Lung (tissue), 12 donors: ENCODE results near the gene AMN. TPM values are rescaled to one million over a fixed set of nuclear protein-coding genes. Genes with fewer than 3 reads are reported as not detected.

Experiments used
- ATAC-seq: fragments of 200-7000 bp; cut with Tn5 transposase; one replicate; pipeline ENCODE4 v1.9.1; 2020; ENCODE audit warnings: moderate number of reproducible peaks; ENCODE audit not compliant: insufficient read depth, low FRiP score
- DNase-seq, 3 donors: peaks; one replicate each; pipeline ENCODE4 v3.0.0-alpha.2; 2013 to 2017
- H3K27ac ChIP-seq, 2 donors: one replicate each; pipeline ENCODE4 v1.5.1; 2013; ENCODE audit warnings: mild to moderate bottlenecking in 2 of 2, moderate library complexity in 2 of 2, control low read depth in 1 of 2, inconsistent platforms in 1 of 2, low read depth in 1 of 2, low read length in 1 of 2
- H3K27me3 ChIP-seq, 3 donors: one replicate each; pipeline ENCODE4 v1.5.1; 2013; ENCODE audit warnings: low read length in 2 of 3; ENCODE audit not compliant: control insufficient read depth in 3 of 3, insufficient read depth in 3 of 3
- H3K36me3 ChIP-seq, 4 donors: one replicate each; pipeline ENCODE4 v1.5.1; 2013; ENCODE audit warnings: low read length in 4 of 4, mild to moderate bottlenecking in 1 of 4, moderate library complexity in 1 of 4; ENCODE audit not compliant: control insufficient read depth in 4 of 4, insufficient read depth in 4 of 4
- H3K4me1 ChIP-seq, 5 donors: one replicate each; pipeline ENCODE4 v1.5.1; 2013; ENCODE audit warnings: low read length in 5 of 5, mild to moderate bottlenecking in 2 of 5, moderate library complexity in 1 of 5; ENCODE audit not compliant: control insufficient read depth in 5 of 5, insufficient read depth in 5 of 5
- H3K4me3 ChIP-seq: one replicate; pipeline ENCODE4 v1.5.1; 2013; ENCODE audit warnings: mild to moderate bottlenecking, control low read depth, moderate library complexity
- H3K9ac ChIP-seq, 2 donors: one replicate each; pipeline ENCODE4 v1.5.1; 2013; ENCODE audit warnings: low read length in 2 of 2, control low read depth in 1 of 2; ENCODE audit not compliant: insufficient read depth in 1 of 2
- H3K9me3 ChIP-seq, 4 donors: one replicate each; pipeline ENCODE4 v1.5.1; 2013; ENCODE audit warnings: low read length in 3 of 4, mild to moderate bottlenecking in 1 of 4, moderate library complexity in 1 of 4; ENCODE audit not compliant: control insufficient read depth in 4 of 4, insufficient read depth in 3 of 4
- CTCF ChIP-seq: IDR thresholded peaks from 2 replicates; pipeline ENCODE4 v1.5.1; 2012; ENCODE audit warnings: mild to moderate bottlenecking; ENCODE audit errors: control extremely low read depth, extremely low read depth
- WGBS, 2 donors: extraction: QIAGEN DNeasy Blood & Tissue Kit; methylation state at CpG; one replicate each; pipeline ENCODE4 v1.1.7; 2013; 5-methylcytosine and 5-hydroxymethylcytosine counted together
- polyA plus RNA-seq, 2 donors: library from polyadenylated mRNA; stranded (reverse); fragments of 200-250 nt; gene quantifications; one replicate each; pipeline ENCODE4 v1.2.1, GENCODE V29; 2013
- total RNA-seq, 2 donors: library from RNA; depleted of rRNA in 1 of 2; stranded (reverse); fragments of >200 nt in 1 of 2; gene quantifications; one replicate each; pipeline ENCODE4 v1.2.1, GENCODE V29; 2014 to 2021
- donor health status: control.
- donor health status: control.
- donor health status: Bipolar disorder and iron deficiency.
- donor health status: healthy.
- donor health status: DM: yes; HTN: yes; CAD: no.

Gene AMN
- total and polyA plus RNA-seq, 4 donors: 0.94 to 24.7 (median 12.6) TPM

- Histone ChIP-seq H3K9ac (no peak overlapping the region), H3K4me1 (peaks cover 0 to 12% (median 5%) of the 10 kb centered on the region in 5 donors), H3K4me3 (no peak overlapping the region), H3K27me3 (no peaks in the 10 kb centered on the region), H3K36me3 (peaks cover 17 to 73% (median 47%) of the 10 kb centered on the region in 4 donors), H3K27ac (no peak overlapping the region), H3K9me3 (no peaks in the 10 kb centered on the region)
- no peak for DNase-seq
- ATAC-seq: no peak
- no peak for TF ChIP-seq CTCF
- 93 to 95% methylated on average over 36 of the region's 36 CpGs for WGBS, 2 donors
Observed at GRCh38 chr14:102944448-102945330, 22.2 kb downstream of the AMN start.

GRCh38 chr14:102945346-102946130 is 23.1 kb downstream of the AMN start:
- H3K9ac ChIP-seq: no peak overlapping the region
- no peak for DNase-seq
- H3K9me3 ChIP-seq: no peaks in the 10 kb centered on the region
- H3K36me3 ChIP-seq: peaks cover 20 to 76% (median 46%) of the 10 kb centered on the region in 4 donors
- TF ChIP-seq CTCF: no peak
- no peak for ATAC-seq
- WGBS, 2 donors: 91 to 96% methylated on average over 29 of the region's 29 CpGs
- peaks cover 0 to 12% (median 6%) of the 10 kb centered on the region in 5 donors for H3K4me1 ChIP-seq
- H3K4me3 ChIP-seq: no peak overlapping the region
- no peaks in the 10 kb centered on the region for H3K27me3 ChIP-seq
- no peak overlapping the region for H3K27ac ChIP-seq

GRCh38 chr14:102947321-102948103 is 25.0 kb downstream of the AMN start:
- 89 to 95% methylated on average over 27 of the region's 27 CpGs for WGBS, 2 donors
- no peaks in the 10 kb centered on the region for H3K27me3 ChIP-seq
- H3K9me3 ChIP-seq: no peaks in the 10 kb centered on the region
- no peak for TF ChIP-seq CTCF
- H3K4me1 ChIP-seq: peaks cover 0 to 8% (median 0%) of the 10 kb centered on the region in 5 donors
- H3K27ac ChIP-seq: no peak overlapping the region
- no peak for ATAC-seq
- H3K36me3 ChIP-seq: peaks cover 28 to 73% (median 48%) of the 10 kb centered on the region in 4 donors
- no peak overlapping the region for H3K4me3 ChIP-seq
- DNase-seq: no peak
- no peak overlapping the region for H3K9ac ChIP-seq
